SK-N-SH (cell line): ENCODE data around the gene MYO15B. TPM values are rescaled to one million over a fixed set of nuclear protein-coding genes. Genes with fewer than 3 reads are reported as not detected.
A peak's percentile ranks its signal among the peaks of the same experiment; 100 is the strongest.

Source experiments
- CTCF ChIA-PET: fragments of 300-600, 350-600 bp; formaldehyde crosslinking; extraction: SDS; loops from one replicate; lab custom pipeline; 2021; lab: Yijun Ruan, JAX
- POLR2A ChIA-PET: fragments of 350-600 bp; sonication (Branson Sonifier 250); formaldehyde crosslinking; extraction: SDS; loops from one replicate; lab custom pipeline; 2020; ENCODE audit warnings: antibody characterized with exemption, inconsistent platforms; lab: Yijun Ruan, JAX
- DNase-seq: peaks from one replicate; pipeline ENCODE4 v3.0.0; 2012
- H2AFZ ChIP-seq: fragments of 200-600 bp; sonication (generic); 2 replicates; pipeline ENCODE4 v1.8.1; 2016; ENCODE audit warnings: antibody characterized with exemption, mild to moderate bottlenecking, low read depth
- H3F3A ChIP-seq: fragments of 200-600 bp; sonication (generic); replicated peaks from 2 replicates; pipeline ENCODE3; 2016; ENCODE audit warnings: antibody characterized with exemption, mild to moderate bottlenecking; ENCODE audit not compliant: insufficient read depth
- H3K27ac ChIP-seq, 2 experiments: fragments of 200-500 bp in 1 of 2; fragments of 200-600 bp in 1 of 2; sonication (Bioruptor generic) in 1 of 2; sonication (generic), shearing (Covaris generic) in 1 of 2; 2 replicates each; pipeline versions ENCODE4 v1.5.1 to v1.6.1; 2014 to 2016; ENCODE audit warnings: low read depth in 2 of 2, inconsistent platforms in 1 of 2, low read length in 1 of 2, mild to moderate bottlenecking in 1 of 2, mixed read lengths in 1 of 2
- H3K27me3 ChIP-seq: fragments of 200-600 bp; sonication (generic), shearing (Covaris generic); 2 replicates; pipeline ENCODE4 v1.6.1; 2016; ENCODE audit warnings: mixed run types; ENCODE audit not compliant: insufficient read depth
- H3K36me3 ChIP-seq, 2 experiments: fragments of 200-500 bp in 1 of 2; fragments of 200-600 bp in 1 of 2; sonication (Bioruptor generic) in 1 of 2; sonication (generic) in 1 of 2; replicated peaks in 1 of 2; 2 replicates each; pipeline versions ENCODE3 to v1.5.1; 2014 to 2016; ENCODE audit warnings: low read length in 1 of 2, mild to moderate bottlenecking in 1 of 2; ENCODE audit not compliant: insufficient read depth in 2 of 2, control insufficient read depth in 1 of 2
- H3K4me1 ChIP-seq, 2 experiments: fragments of 200-500 bp in 1 of 2; fragments of 200-600 bp in 1 of 2; sonication (Bioruptor generic) in 1 of 2; sonication (generic), shearing (Covaris generic) in 1 of 2; 2 replicates each; pipeline versions ENCODE4 v1.5.1 to v1.6.1; 2014 to 2016; ENCODE audit warnings: low read depth in 1 of 2, low read length in 1 of 2, mixed run types in 1 of 2; ENCODE audit not compliant: insufficient read depth in 2 of 2, control insufficient read depth in 1 of 2
- H3K4me2 ChIP-seq: fragments of 200-600 bp; sonication (generic), shearing (Covaris generic); 2 replicates; pipeline ENCODE4 v1.6.1; 2017; ENCODE audit warnings: mixed run types
- H3K4me3 ChIP-seq, 2 experiments: fragments of 200-500 bp in 1 of 2; fragments of 200-600 bp in 1 of 2; sonication (Bioruptor generic) in 1 of 2; sonication (generic), shearing (Covaris generic) in 1 of 2; 2 replicates each; pipeline versions ENCODE4 v1.5.1 to v1.8.1; 2014 to 2016; ENCODE audit warnings: low read depth in 2 of 2, inconsistent platforms in 1 of 2, low read length in 1 of 2, mild to moderate bottlenecking in 1 of 2, mixed read lengths in 1 of 2, moderate library complexity in 1 of 2
- H3K79me2 ChIP-seq: fragments of 200-600 bp; sonication (generic); 2 replicates; pipeline ENCODE4 v1.8.1; 2017; ENCODE audit warnings: mild to moderate bottlenecking; ENCODE audit not compliant: insufficient read depth
- H3K9ac ChIP-seq: fragments of 200-600 bp; sonication (generic); 2 replicates; pipeline ENCODE4 v1.6.1; 2017; ENCODE audit warnings: mixed run types
- H3K9me2 ChIP-seq: fragments of 200-600 bp; sonication (generic); 2 replicates; pipeline ENCODE4 v1.6.1; 2017; ENCODE audit warnings: mixed run types
- H3K9me3 ChIP-seq: fragments of 200-600 bp; sonication (generic); 2 replicates; pipeline ENCODE4 v1.6.1; 2017; ENCODE audit warnings: mixed run types, mild to moderate bottlenecking, moderate library complexity
- H4K20me1 ChIP-seq: fragments of 200-600 bp; sonication (generic); 2 replicates; pipeline ENCODE4 v1.6.1; 2017; ENCODE audit warnings: mild to moderate bottlenecking, mixed run types; ENCODE audit not compliant: insufficient read depth
- CTCF ChIP-seq: fragments of 200-600 bp; sonication (generic); IDR thresholded peaks from 2 replicates; pipeline ENCODE4 v1.6.1; 2017; ENCODE audit warnings: antibody characterized with exemption, mild to moderate bottlenecking, moderate library complexity
- ELF1 ChIP-seq: IDR thresholded peaks from 2 replicates; pipeline ENCODE4 v1.4.0; 2012
- EZH2phosphoT487 ChIP-seq: fragments of 200-600 bp; sonication (generic); IDR thresholded peaks from 2 replicates; pipeline ENCODE4 v1.6.1; 2017; ENCODE audit warnings: low read depth, mixed run types, mild to moderate bottlenecking, antibody characterized with exemption, moderate library complexity, borderline replicate concordance
- FOSL2 ChIP-seq: IDR thresholded peaks from 2 replicates; pipeline ENCODE4 v1.4.0; 2012; ENCODE audit warnings: low read depth, mild to moderate bottlenecking, moderate library complexity, borderline replicate concordance
- FOXM1 ChIP-seq: IDR thresholded peaks from 2 replicates; pipeline ENCODE4 v1.4.0; 2012; ENCODE audit warnings: low read depth, mild to moderate bottlenecking
- GABPA ChIP-seq: IDR thresholded peaks from 2 replicates; pipeline ENCODE4 v1.4.0; 2012; ENCODE audit warnings: low read depth, mild to moderate bottlenecking
- MEF2A ChIP-seq: IDR thresholded peaks from 2 replicates; pipeline ENCODE4 v1.4.0; 2012; ENCODE audit warnings: low read depth, borderline replicate concordance
- NFIC ChIP-seq: IDR thresholded peaks from 2 replicates; pipeline ENCODE4 v1.4.0; 2012; ENCODE audit warnings: borderline replicate concordance
- POLR2AphosphoS5 ChIP-seq: IDR thresholded peaks from 2 replicates; pipeline ENCODE4 v1.6.1; 2012; ENCODE audit warnings: low read depth, low read length
- RAD21 ChIP-seq: IDR thresholded peaks from 2 replicates; pipeline ENCODE4 v1.6.1; 2012; ENCODE audit warnings: mild to moderate bottlenecking, low read length
- RCOR1 ChIP-seq: fragments of 150-350 bp; IDR thresholded peaks from 2 replicates; pipeline ENCODE4 v1.6.1; 2017; ENCODE audit warnings: antibody characterized with exemption, low read length
- REST ChIP-seq: IDR thresholded peaks from 2 replicates; pipeline ENCODE4 v1.6.1; 2012; ENCODE audit warnings: mild to moderate bottlenecking, low read depth, low read length, moderate library complexity
- RXRA ChIP-seq: IDR thresholded peaks from 2 replicates; pipeline ENCODE4 v1.4.0; 2012; ENCODE audit warnings: low read depth, mild to moderate bottlenecking, borderline replicate concordance
- SMC3 ChIP-seq: IDR thresholded peaks from 2 replicates; pipeline ENCODE4 v1.6.1; 2012; ENCODE audit warnings: low read depth, low read length, improper control_type of control experiment
- TAF1 ChIP-seq: IDR thresholded peaks from 2 replicates; pipeline ENCODE4 v1.6.1; 2012; ENCODE audit warnings: low read depth, mild to moderate bottlenecking, low read length, moderate library complexity, borderline replicate concordance
- TCF12 ChIP-seq: IDR thresholded peaks from 2 replicates; pipeline ENCODE4 v1.4.0; 2012
- TEAD4 ChIP-seq: IDR thresholded peaks from 2 replicates; pipeline ENCODE4 v1.4.0; 2012; ENCODE audit warnings: mild to moderate bottlenecking, borderline replicate concordance; ENCODE audit not compliant: insufficient read depth
- YY1 ChIP-seq: IDR thresholded peaks from 2 replicates; pipeline ENCODE4 v1.4.0; 2012; ENCODE audit warnings: low read depth, mild to moderate bottlenecking
- WGBS: methylation state at CpG from one replicate; pipeline ENCODE4 v1.1.6; 2017; ENCODE audit warnings: low lambda C conversion rate; 5-methylcytosine and 5-hydroxymethylcytosine counted together
- polyA plus RNA-seq, 3 experiments: library from polyadenylated mRNA; depleted of rRNA; stranded (reverse); fragments of >200 nt; gene quantifications; 2 replicates each; pipeline ENCODE4 v1.2.3, GENCODE V29; 2012

MYO15B gene
- polyA plus RNA-seq, 1 of the 3 experiments (the other 2 are of a cell fraction) = 10.3 TPM

GRCh38 chr17:75588596-75589011 is 1.0 kb downstream of the MYO15B start:
- Histone ChIP-seq H3F3A (no peaks in the 10 kb centered on the region), H3K27me3 (no peaks in the 10 kb centered on the region), H3K36me3 (no peaks in the 10 kb centered on the region), H3K79me2 (no peaks in the 10 kb centered on the region), H3K4me3 (peak overlapping the region; percentile 27 to 41; a peak in 3 of 4 replicates), H4K20me1 (no peaks in the 10 kb centered on the region), H3K9me2 (no peaks in the 10 kb centered on the region), H3K27ac (no peak overlapping the region; a peak in 1 of 4 replicates), H3K9me3 (no peaks in the 10 kb centered on the region), H3K9ac (no peak overlapping the region), H2AFZ (peak overlapping the region; percentile 56; the same call in 1 of the 2 replicates), H3K4me1 (peaks cover 0 to 16% of the 10 kb centered on the region in 2 experiments; a peak in 1 of 4 replicates), H3K4me2 (peak overlapping the region; percentile 93; the same call in 1 of the 2 replicates)
- CTCF ChIA-PET = interaction anchor here (0.8 to 2.9 kb wide), 12 partner anchors 9 to 161 kb away, joined by 3 to 12 read pairs (median 4); partner anchors contain the start of genes SMIM5 and TSEN54
- POLR2A ChIA-PET = interaction anchor here (0.5 kb wide), 1 partner anchor 277 kb away, joined by 4 read pairs; no protein-coding TSS in a partner anchor
- WGBS = 64% methylated on average over 26 of the region's 49 CpGs
- no peak for TF ChIP-seq MEF2A
- DNase-seq = no peak

- Histone ChIP-seq H3K79me2 (no peaks in the 10 kb centered on the region), H3K27me3 (no peaks in the 10 kb centered on the region), H4K20me1 (no peaks in the 10 kb centered on the region), H3K9me2 (no peaks in the 10 kb centered on the region), H3K4me1 (peaks cover 0 to 16% of the 10 kb centered on the region in 2 experiments; a peak in 1 of 4 replicates), H3F3A (no peaks in the 10 kb centered on the region), H3K36me3 (no peaks in the 10 kb centered on the region), H3K4me2 (peak overlapping the region; percentile 93), H3K27ac (peak overlapping the region in 1 of 2 experiments; percentile 53; a peak in 1 of 4 replicates), H3K9ac (peak overlapping the region; percentile 47; the same call in 1 of the 2 replicates), H2AFZ (peak overlapping the region; percentile 83; the same call in 1 of the 2 replicates), H3K9me3 (no peaks in the 10 kb centered on the region), H3K4me3 (peak overlapping the region; percentile 62 to 64)
- WGBS = 14% methylated on average over 75 of the region's 100 CpGs
- POLR2A ChIA-PET = interaction anchor here (2.6 kb wide), 1 partner anchor 20 kb away, joined by 6 read pairs; no protein-coding TSS in a partner anchor
- CTCF ChIA-PET = interaction anchor here (0.9 to 4.3 kb wide), 23 partner anchors 10 to 164 kb away, joined by 3 to 41 read pairs (median 5); partner anchors contain the start of genes SMIM5 and TSEN54
- peak; percentile 100 for DNase-seq
- TF ChIP-seq CTCF (peak; percentile 60), REST (no peak), RAD21 (peak; percentile 34), TCF12 (no peak), ELF1 (no peak), GABPA (peak; percentile 67), TEAD4 (no peak), SMC3 (peak; percentile 62), EZH2phosphoT487 (no peak), TAF1 (no peak), YY1 (no peak), POLR2AphosphoS5 (peak; percentile 52; the same call in 1 of the 2 replicates), FOXM1 (no peak), RXRA (no peak), FOSL2 (no peak), RCOR1 (no peak), NFIC (no peak)
Measured at GRCh38 chr17:75589012-75589918, 1.7 kb downstream of the MYO15B start.
